Measurements from ENCODE around the gene SLC27A6. TPM values are rescaled to one million over a fixed set of nuclear protein-coding genes. Genes with fewer than 3 reads are reported as not detected.

SLC27A6 gene
- total RNA-seq, 1 experiment from 2014 or later, result not detected

GRCh38 chr5:129002527-129002842 lies 37.2 kb downstream of the SLC27A6 start:
- POLR2A ChIA-PET, result no interaction called here
- DNase-seq (ENCODE audit: low read depth, low spot score), result no peak
- TF ChIP-seq POLR2AphosphoS5 (IDR thresholded peaks at IDR 0.05; ENCODE audit: low read depth, low read length) (no peak), CTCF (IDR thresholded peaks at IDR 0.05) (no peak), TCF7L2 (IDR thresholded peaks at IDR 0.05; ENCODE audit: low read depth, low read length) (no peak), SIN3A (IDR thresholded peaks at IDR 0.05; ENCODE audit: borderline replicate concordance, insufficient read depth, low read depth, low read length) (no peak)
- TF ChIP-seq, protein P1, sequence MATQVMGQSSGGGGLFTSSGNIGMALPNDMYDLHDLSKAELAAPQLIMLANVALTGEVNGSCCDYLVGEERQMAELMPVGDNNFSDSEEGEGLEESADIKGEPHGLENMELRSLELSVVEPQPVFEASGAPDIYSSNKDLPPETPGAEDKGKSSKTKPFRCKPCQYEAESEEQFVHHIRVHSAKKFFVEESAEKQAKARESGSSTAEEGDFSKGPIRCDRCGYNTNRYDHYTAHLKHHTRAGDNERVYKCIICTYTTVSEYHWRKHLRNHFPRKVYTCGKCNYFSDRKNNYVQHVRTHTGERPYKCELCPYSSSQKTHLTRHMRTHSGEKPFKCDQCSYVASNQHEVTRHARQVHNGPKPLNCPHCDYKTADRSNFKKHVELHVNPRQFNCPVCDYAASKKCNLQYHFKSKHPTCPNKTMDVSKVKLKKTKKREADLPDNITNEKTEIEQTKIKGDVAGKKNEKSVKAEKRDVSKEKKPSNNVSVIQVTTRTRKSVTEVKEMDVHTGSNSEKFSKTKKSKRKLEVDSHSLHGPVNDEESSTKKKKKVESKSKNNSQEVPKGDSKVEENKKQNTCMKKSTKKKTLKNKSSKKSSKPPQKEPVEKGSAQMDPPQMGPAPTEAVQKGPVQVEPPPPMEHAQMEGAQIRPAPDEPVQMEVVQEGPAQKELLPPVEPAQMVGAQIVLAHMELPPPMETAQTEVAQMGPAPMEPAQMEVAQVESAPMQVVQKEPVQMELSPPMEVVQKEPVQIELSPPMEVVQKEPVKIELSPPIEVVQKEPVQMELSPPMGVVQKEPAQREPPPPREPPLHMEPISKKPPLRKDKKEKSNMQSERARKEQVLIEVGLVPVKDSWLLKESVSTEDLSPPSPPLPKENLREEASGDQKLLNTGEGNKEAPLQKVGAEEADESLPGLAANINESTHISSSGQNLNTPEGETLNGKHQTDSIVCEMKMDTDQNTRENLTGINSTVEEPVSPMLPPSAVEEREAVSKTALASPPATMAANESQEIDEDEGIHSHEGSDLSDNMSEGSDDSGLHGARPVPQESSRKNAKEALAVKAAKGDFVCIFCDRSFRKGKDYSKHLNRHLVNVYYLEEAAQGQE (IDR thresholded peaks at IDR 0.05; ENCODE audit: insufficient read depth in 1 of 2, low read depth in 2 of 2, low read length in 1 of 2), result no peak

GRCh38 chr5:129003232-129003631 lies 37.9 kb downstream of the SLC27A6 start:
- ChIA-PET CTCF (no interaction called here), POLR2A (no interaction called here)
- TF ChIP-seq POLR2AphosphoS5 (IDR thresholded peaks at IDR 0.05; ENCODE audit: low read depth, low read length) (no peak), CTCF (IDR thresholded peaks at IDR 0.05) (no peak), SIN3A (IDR thresholded peaks at IDR 0.05; ENCODE audit: borderline replicate concordance, insufficient read depth, low read depth, low read length) (no peak), TCF7L2 (IDR thresholded peaks at IDR 0.05; ENCODE audit: low read depth, low read length) (no peak)
- TF ChIP-seq, protein P1 (IDR thresholded peaks at IDR 0.05; ENCODE audit: insufficient read depth in 1 of 2, low read depth in 2 of 2, low read length in 1 of 2), result no peak
- DNase-seq (ENCODE audit: low read depth, low spot score) (no peak), ATAC-seq (no peak)
- H3K36me3 ChIP-seq (ENCODE audit: control insufficient read depth, insufficient read depth, low read length), result no peaks in the 10 kb centered on the region
- in situ Hi-C loops (cut with HindIII; ENCODE audit: low pct_unique_long_range_greater_than_20kb, low sequenced_read_pairs) (no loop called here), intact Hi-C loops (cut with micrococcal nuclease; ENCODE audit: unreplicated experiment) (no loop called here)
- no peak overlapping the region for H3K27ac ChIP-seq (ENCODE audit: low read length)
- H3K4me1 ChIP-seq (ENCODE audit: control insufficient read depth, insufficient read depth, low read length), result no peaks in the 10 kb centered on the region
- no peaks in the 10 kb centered on the region for H3K9me3 ChIP-seq (ENCODE audit: control insufficient read depth, insufficient read depth, low read depth, low read length)
- no TSS peak for BruUV-seq (replicated peaks)
- H3K4me3 ChIP-seq (ENCODE audit: low read depth in 2 of 2, low read length in 2 of 2), result no peak overlapping the region
- no peaks in the 10 kb centered on the region for H3K27me3 ChIP-seq (ENCODE audit: control insufficient read depth, insufficient read depth, low read length)

More at GRCh38 chr5:129002527-129002842, 37.2 kb downstream of the SLC27A6 start:
- in situ Hi-C loops (cut with HindIII; ENCODE audit: low pct_unique_long_range_greater_than_20kb, low sequenced_read_pairs) (no loop called here), intact Hi-C loops (cut with micrococcal nuclease; ENCODE audit: unreplicated experiment) (no loop called here)
- Histone ChIP-seq H3K4me1 (ENCODE audit: control insufficient read depth, insufficient read depth, low read length) (no peaks in the 10 kb centered on the region), H3K27me3 (ENCODE audit: control insufficient read depth, insufficient read depth, low read length) (no peaks in the 10 kb centered on the region), H3K9me3 (ENCODE audit: control insufficient read depth, insufficient read depth, low read depth, low read length) (no peaks in the 10 kb centered on the region), H3K27ac (ENCODE audit: low read length) (no peak overlapping the region), H3K4me3 (ENCODE audit: low read depth in 2 of 2, low read length in 2 of 2) (no peak overlapping the region), H3K36me3 (ENCODE audit: control insufficient read depth, insufficient read depth, low read length) (no peaks in the 10 kb centered on the region)
- no TSS peak for BruUV-seq (replicated peaks)
- CTCF ChIA-PET, result no interaction called here
- no peak for ATAC-seq
